SK-N-SH (cell line): ENCODE data around the gene LDLR.

Source experiments
- CTCF ChIP-seq: fragments of 200-600 bp; sonication (generic); IDR thresholded peaks from 2 replicates; pipeline ENCODE4 v1.6.1; 2017; ENCODE audit warnings: antibody characterized with exemption, mild to moderate bottlenecking, moderate library complexity
- ELF1 ChIP-seq: IDR thresholded peaks from 2 replicates; pipeline ENCODE4 v1.4.0; 2012
- EP300 ChIP-seq, 2 experiments: IDR thresholded peaks; 2 replicates each; pipeline versions ENCODE4 v1.4.0 to v1.6.1; 2012; ENCODE audit warnings: borderline replicate concordance in 1 of 2, low read depth in 1 of 2, low read length in 1 of 2
- EZH2phosphoT487 ChIP-seq: fragments of 200-600 bp; sonication (generic); IDR thresholded peaks from 2 replicates; pipeline ENCODE4 v1.6.1; 2017; ENCODE audit warnings: low read depth, mixed run types, mild to moderate bottlenecking, antibody characterized with exemption, moderate library complexity, borderline replicate concordance
- FOSL2 ChIP-seq: IDR thresholded peaks from 2 replicates; pipeline ENCODE4 v1.4.0; 2012; ENCODE audit warnings: low read depth, mild to moderate bottlenecking, moderate library complexity, borderline replicate concordance
- FOXM1 ChIP-seq: IDR thresholded peaks from 2 replicates; pipeline ENCODE4 v1.4.0; 2012; ENCODE audit warnings: low read depth, mild to moderate bottlenecking
- MAX ChIP-seq: IDR thresholded peaks from 2 replicates; pipeline ENCODE4 v1.4.0; 2012; ENCODE audit warnings: low read depth
- MXI1 ChIP-seq: IDR thresholded peaks from 2 replicates; pipeline ENCODE4 v1.6.1; 2012; ENCODE audit warnings: mild to moderate bottlenecking, low read depth, low read length, improper control_type of control experiment
- NFIC ChIP-seq: IDR thresholded peaks from 2 replicates; pipeline ENCODE4 v1.4.0; 2012; ENCODE audit warnings: borderline replicate concordance
- POLR2AphosphoS5 ChIP-seq: IDR thresholded peaks from 2 replicates; pipeline ENCODE4 v1.6.1; 2012; ENCODE audit warnings: low read depth, low read length
- RCOR1 ChIP-seq: fragments of 150-350 bp; IDR thresholded peaks from 2 replicates; pipeline ENCODE4 v1.6.1; 2017; ENCODE audit warnings: antibody characterized with exemption, low read length
- SMC3 ChIP-seq: IDR thresholded peaks from 2 replicates; pipeline ENCODE4 v1.6.1; 2012; ENCODE audit warnings: low read depth, low read length, improper control_type of control experiment
- TCF12 ChIP-seq: IDR thresholded peaks from 2 replicates; pipeline ENCODE4 v1.4.0; 2012
- YY1 ChIP-seq: IDR thresholded peaks from 2 replicates; pipeline ENCODE4 v1.4.0; 2012; ENCODE audit warnings: low read depth, mild to moderate bottlenecking

DNA sequence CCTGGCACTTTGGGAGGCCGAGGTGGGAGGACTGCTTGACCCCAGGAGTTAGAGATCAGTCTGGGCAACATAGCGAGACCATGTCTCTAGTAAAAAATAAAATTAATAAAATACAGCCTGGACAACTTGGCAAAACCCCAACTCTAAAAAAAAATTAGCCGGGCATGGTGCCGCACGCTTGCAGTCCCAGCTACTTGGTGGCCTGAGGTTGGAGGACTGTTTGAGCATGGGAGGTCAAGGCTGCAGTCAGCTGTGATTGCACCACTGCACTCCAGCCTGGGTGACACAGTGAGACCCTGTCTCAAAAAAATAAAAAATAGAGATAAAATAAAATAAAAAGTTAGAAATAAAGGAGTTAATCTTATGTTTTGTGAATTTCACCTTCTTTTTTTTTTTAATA, 81.9 kb downstream of the LDLR start:
- TF ChIP-seq POLR2AphosphoS5 (no peak), FOXM1 (no peak), CTCF (no peak), EP300 (IDR thresholded peaks at IDR 0.05; ENCODE audit: borderline replicate concordance in 1 of 2, low read depth in 1 of 2, low read length in 1 of 2) (no peak), SMC3 (no peak), TCF12 (no peak), FOSL2 (no peak), EZH2phosphoT487 (no peak), RCOR1 (no peak), MAX (no peak), MXI1 (no peak), NFIC (no peak), ELF1 (no peak), YY1 (no peak)
